Epithelial cell of proximal tubule (primary cell): ENCODE results near the gene LSAMP. TPM values are rescaled to one million over a fixed set of nuclear protein-coding genes. Genes with fewer than 3 reads are reported as not detected.
A peak's percentile ranks its signal among the peaks of the same experiment; 100 is the strongest.

Experiments used
- DNase-seq: peaks from one replicate; pipeline ENCODE4 v3.0.0-alpha.2; 2011; ENCODE audit warnings: low read depth
- H3K4me3 ChIP-seq: 2 replicates; pipeline ENCODE4 v1.5.1; 2011; ENCODE audit warnings: low read depth, mild to moderate bottlenecking, low read length
- CTCF ChIP-seq: conservative IDR thresholded peaks from 2 replicates; pipeline ENCODE4 v1.5.1; 2012; ENCODE audit warnings: low read depth, mild to moderate bottlenecking, low read length
- total RNA-seq: library from RNA; depleted of rRNA; stranded (reverse); fragments of >200 nt; gene quantifications from 2 replicates; pipeline ENCODE4 v1.2.3, GENCODE V29; 2015

LSAMP gene
- total RNA-seq, 1 donor from 2014 or later: 5.1 TPM

- no peak overlapping the region for H3K4me3 ChIP-seq
- no peak for DNase-seq
- TF ChIP-seq CTCF: no peak
These were observed 573.6 kb downstream of the LSAMP start for GRCh38 chr3:115871735-115872134.

- no peak for DNase-seq
- no peak overlapping the region for H3K4me3 ChIP-seq
- TF ChIP-seq CTCF: no peak
These were observed 580.4 kb downstream of the LSAMP start for GRCh38 chr3:115864911-115865310.

- no peak overlapping the region for H3K4me3 ChIP-seq
- no peak for DNase-seq
- no peak for TF ChIP-seq CTCF
These were observed 582.4 kb downstream of the LSAMP start for GRCh38 chr3:115862849-115863248.

GRCh38 chr3:115862099-115862498 lies 583.2 kb downstream of the LSAMP start:
- TF ChIP-seq CTCF: no peak
- no peak overlapping the region for H3K4me3 ChIP-seq
- no peak for DNase-seq

- TF ChIP-seq CTCF: peak; percentile 20
- H3K4me3 ChIP-seq: no peak overlapping the region
- no peak for DNase-seq
These were observed 584.0 kb downstream of the LSAMP start for GRCh38 chr3:115861166-115861733.

GRCh38 chr3:115860766-115861165 lies 584.5 kb downstream of the LSAMP start:
- DNase-seq: no peak
- no peak for TF ChIP-seq CTCF
- no peak overlapping the region for H3K4me3 ChIP-seq

- no peak for TF ChIP-seq CTCF
- no peak for DNase-seq
These were observed 586.1 kb downstream of the LSAMP start for GRCh38 chr3:115859002-115859807.

More at GRCh38 chr3:115859002-115859807, 586.1 kb downstream of the LSAMP start:
- H3K4me3 ChIP-seq: no peak overlapping the region
